ENCODE data around the gene EVA1B. TPM values are rescaled to one million over a fixed set of nuclear protein-coding genes. Genes with fewer than 3 reads are reported as not detected.

The EVA1B gene
- total RNA-seq, 1 donor from 2014 or later: 40.7 TPM

- Histone ChIP-seq H3K9me3 (ENCODE audit: control insufficient read depth in 3 of 3, low read length in 3 of 3) (no peaks in the 10 kb centered on the region), H3K27ac (ENCODE audit: low read depth, low read length) (no peak overlapping the region), H3K9ac (ENCODE audit: low read depth in 1 of 3, low read length in 3 of 3) (peak overlapping the region in 2 of 3 donors; percentile 12 to 16), H3K27me3 (ENCODE audit: control insufficient read depth in 3 of 3, insufficient read depth in 3 of 3, low read length in 3 of 3) (no peaks in the 10 kb centered on the region), H3K4me1 (ENCODE audit: control insufficient read depth in 3 of 3, insufficient read depth in 3 of 3, low read length in 3 of 3) (peaks cover 50 to 60% (median 60%) of the 10 kb centered on the region in 3 donors), H3K4me3 (ENCODE audit: low read length in 3 of 3) (no peak overlapping the region), H3K36me3 (ENCODE audit: control insufficient read depth in 3 of 3, insufficient read depth in 3 of 3, low read length in 3 of 3) (peaks cover 34 to 59% (median 53%) of the 10 kb centered on the region in 3 donors)
These were observed 23.4 kb upstream of the EVA1B start for GRCh38 chr1:36346741-36347370.

GRCh38 chr1:36345353-36345752 is 21.9 kb upstream of the EVA1B start:
- Histone ChIP-seq H3K9me3 (ENCODE audit: control insufficient read depth in 3 of 3, low read length in 3 of 3) (no peaks in the 10 kb centered on the region), H3K4me1 (ENCODE audit: control insufficient read depth in 3 of 3, insufficient read depth in 3 of 3, low read length in 3 of 3) (peaks cover 37 to 45% (median 45%) of the 10 kb centered on the region in 3 donors), H3K36me3 (ENCODE audit: control insufficient read depth in 3 of 3, insufficient read depth in 3 of 3, low read length in 3 of 3) (peaks cover 42 to 65% (median 56%) of the 10 kb centered on the region in 3 donors), H3K27ac (ENCODE audit: low read depth, low read length) (no peak overlapping the region), H3K27me3 (ENCODE audit: control insufficient read depth in 3 of 3, insufficient read depth in 3 of 3, low read length in 3 of 3) (no peaks in the 10 kb centered on the region), H3K9ac (ENCODE audit: low read depth in 1 of 3, low read length in 3 of 3) (peak overlapping the region in 1 of 3 donors; percentile 40), H3K4me3 (ENCODE audit: low read length in 3 of 3) (no peak overlapping the region)

GRCh38 chr1:36344395-36344680 is 20.9 kb upstream of the EVA1B start:
- Histone ChIP-seq H3K27ac (ENCODE audit: low read depth, low read length) (no peak overlapping the region), H3K4me3 (ENCODE audit: low read length in 3 of 3) (no peak overlapping the region), H3K9ac (ENCODE audit: low read depth in 1 of 3, low read length in 3 of 3) (no peak overlapping the region), H3K27me3 (ENCODE audit: control insufficient read depth in 3 of 3, insufficient read depth in 3 of 3, low read length in 3 of 3) (no peaks in the 10 kb centered on the region), H3K4me1 (ENCODE audit: control insufficient read depth in 3 of 3, insufficient read depth in 3 of 3, low read length in 3 of 3) (peaks cover 27 to 38% (median 35%) of the 10 kb centered on the region in 3 donors), H3K9me3 (ENCODE audit: control insufficient read depth in 3 of 3, low read length in 3 of 3) (no peaks in the 10 kb centered on the region), H3K36me3 (ENCODE audit: control insufficient read depth in 3 of 3, insufficient read depth in 3 of 3, low read length in 3 of 3) (peaks cover 42 to 65% (median 57%) of the 10 kb centered on the region in 3 donors)

- Histone ChIP-seq H3K27ac (ENCODE audit: low read depth, low read length) (no peak overlapping the region), H3K9me3 (ENCODE audit: control insufficient read depth in 3 of 3, low read length in 3 of 3) (no peaks in the 10 kb centered on the region), H3K4me3 (ENCODE audit: low read length in 3 of 3) (no peak overlapping the region), H3K4me1 (ENCODE audit: control insufficient read depth in 3 of 3, insufficient read depth in 3 of 3, low read length in 3 of 3) (peaks cover 26 to 38% (median 34%) of the 10 kb centered on the region in 3 donors), H3K36me3 (ENCODE audit: control insufficient read depth in 3 of 3, insufficient read depth in 3 of 3, low read length in 3 of 3) (peaks cover 38 to 62% (median 55%) of the 10 kb centered on the region in 3 donors), H3K27me3 (ENCODE audit: control insufficient read depth in 3 of 3, insufficient read depth in 3 of 3, low read length in 3 of 3) (no peaks in the 10 kb centered on the region), H3K9ac (ENCODE audit: low read depth in 1 of 3, low read length in 3 of 3) (peak overlapping the region in 2 of 3 donors; percentile 2 to 47)
These were observed 20.4 kb upstream of the EVA1B start for GRCh38 chr1:36343651-36344394.

- Histone ChIP-seq H3K9me3 (ENCODE audit: control insufficient read depth in 3 of 3, low read length in 3 of 3) (no peaks in the 10 kb centered on the region), H3K27ac (ENCODE audit: low read depth, low read length) (peak overlapping the region; percentile 44), H3K27me3 (ENCODE audit: control insufficient read depth in 3 of 3, insufficient read depth in 3 of 3, low read length in 3 of 3) (no peaks in the 10 kb centered on the region), H3K4me1 (ENCODE audit: control insufficient read depth in 3 of 3, insufficient read depth in 3 of 3, low read length in 3 of 3) (peaks cover 33 to 44% (median 43%) of the 10 kb centered on the region in 3 donors), H3K9ac (ENCODE audit: low read depth in 1 of 3, low read length in 3 of 3) (peak overlapping the region in 2 of 3 donors; percentile 6 to 47), H3K4me3 (ENCODE audit: low read length in 3 of 3) (no peak overlapping the region), H3K36me3 (ENCODE audit: control insufficient read depth in 3 of 3, insufficient read depth in 3 of 3, low read length in 3 of 3) (peaks cover 29 to 51% (median 44%) of the 10 kb centered on the region in 3 donors)
These were observed 19.2 kb upstream of the EVA1B start for GRCh38 chr1:36342426-36343185.

- Histone ChIP-seq H3K4me1 (ENCODE audit: control insufficient read depth in 3 of 3, insufficient read depth in 3 of 3, low read length in 3 of 3) (peaks cover 33 to 46% (median 44%) of the 10 kb centered on the region in 3 donors), H3K27me3 (ENCODE audit: control insufficient read depth in 3 of 3, insufficient read depth in 3 of 3, low read length in 3 of 3) (no peaks in the 10 kb centered on the region), H3K9ac (ENCODE audit: low read depth in 1 of 3, low read length in 3 of 3) (no peak overlapping the region), H3K36me3 (ENCODE audit: control insufficient read depth in 3 of 3, insufficient read depth in 3 of 3, low read length in 3 of 3) (peaks cover 25 to 44% (median 38%) of the 10 kb centered on the region in 3 donors), H3K4me3 (ENCODE audit: low read length in 3 of 3) (no peak overlapping the region), H3K27ac (ENCODE audit: low read depth, low read length) (no peak overlapping the region), H3K9me3 (ENCODE audit: control insufficient read depth in 3 of 3, low read length in 3 of 3) (no peaks in the 10 kb centered on the region)
These were observed 18.3 kb upstream of the EVA1B start for GRCh38 chr1:36341626-36342320.

- no peaks in the 10 kb centered on the region for H3K27me3 ChIP-seq (ENCODE audit: control insufficient read depth in 3 of 3, insufficient read depth in 3 of 3, low read length in 3 of 3)
- no peak overlapping the region for H3K4me3 ChIP-seq (ENCODE audit: low read length in 3 of 3)
- no peaks in the 10 kb centered on the region for H3K9me3 ChIP-seq (ENCODE audit: control insufficient read depth in 3 of 3, low read length in 3 of 3)
- H3K4me1 ChIP-seq (ENCODE audit: control insufficient read depth in 3 of 3, insufficient read depth in 3 of 3, low read length in 3 of 3): peaks cover 24 to 35% (median 33%) of the 10 kb centered on the region in 3 donors
- H3K27ac ChIP-seq (ENCODE audit: low read depth, low read length): no peak overlapping the region
- H3K36me3 ChIP-seq (ENCODE audit: control insufficient read depth in 3 of 3, insufficient read depth in 3 of 3, low read length in 3 of 3): peaks cover 14 to 38% (median 20%) of the 10 kb centered on the region in 3 donors
- H3K9ac ChIP-seq (ENCODE audit: low read depth in 1 of 3, low read length in 3 of 3): no peak overlapping the region
These were observed 16.2 kb upstream of the EVA1B start for GRCh38 chr1:36339615-36340014.

GRCh38 chr1:36339215-36339614 is 15.8 kb upstream of the EVA1B start:
- H3K4me3 ChIP-seq (ENCODE audit: low read length in 3 of 3): no peak overlapping the region
- no peak overlapping the region for H3K9ac ChIP-seq (ENCODE audit: low read depth in 1 of 3, low read length in 3 of 3)
- H3K27ac ChIP-seq (ENCODE audit: low read depth, low read length): no peak overlapping the region
- no peaks in the 10 kb centered on the region for H3K27me3 ChIP-seq (ENCODE audit: control insufficient read depth in 3 of 3, insufficient read depth in 3 of 3, low read length in 3 of 3)
- H3K36me3 ChIP-seq (ENCODE audit: control insufficient read depth in 3 of 3, insufficient read depth in 3 of 3, low read length in 3 of 3): peaks cover 14 to 34% (median 19%) of the 10 kb centered on the region in 3 donors
- peaks cover 24 to 31% (median 29%) of the 10 kb centered on the region in 3 donors for H3K4me1 ChIP-seq (ENCODE audit: control insufficient read depth in 3 of 3, insufficient read depth in 3 of 3, low read length in 3 of 3)
- no peaks in the 10 kb centered on the region for H3K9me3 ChIP-seq (ENCODE audit: control insufficient read depth in 3 of 3, low read length in 3 of 3)

GRCh38 chr1:36337830-36338229 is 14.4 kb upstream of the EVA1B start:
- Histone ChIP-seq H3K9me3 (ENCODE audit: control insufficient read depth in 3 of 3, low read length in 3 of 3) (no peaks in the 10 kb centered on the region), H3K4me3 (ENCODE audit: low read length in 3 of 3) (no peak overlapping the region), H3K27ac (ENCODE audit: low read depth, low read length) (no peak overlapping the region), H3K9ac (ENCODE audit: low read depth in 1 of 3, low read length in 3 of 3) (no peak overlapping the region), H3K27me3 (ENCODE audit: control insufficient read depth in 3 of 3, insufficient read depth in 3 of 3, low read length in 3 of 3) (no peaks in the 10 kb centered on the region), H3K36me3 (ENCODE audit: control insufficient read depth in 3 of 3, insufficient read depth in 3 of 3, low read length in 3 of 3) (peaks cover 7 to 22% (median 14%) of the 10 kb centered on the region in 3 donors), H3K4me1 (ENCODE audit: control insufficient read depth in 3 of 3, insufficient read depth in 3 of 3, low read length in 3 of 3) (peaks cover 10 to 18% (median 15%) of the 10 kb centered on the region in 3 donors)

All from skeletal muscle tissue (tissue), 4 donors.